SK-N-SH treated with all-trans-retinoic acid at 6 μM for 48 hours (cell line): ENCODE measurements around the gene SNAPC4.

Experiments used
- ATAC-seq: fragments of 200-7000 bp; cut with Tn5 transposase; 3 replicates; pipeline ENCODE4 v1.9.1; 2020; ENCODE audit warnings: mild to moderate bottlenecking, moderate library complexity
- BACH2 ChIP-seq: fragments of 250-450 bp; sonication (Bioruptor Pico); IDR thresholded peaks from 2 replicates; pipeline ENCODE4 v1.9.0; 2021; ENCODE audit warnings: mild to moderate bottlenecking, borderline replicate concordance
- CREB5 ChIP-seq: fragments of 250-450 bp; sonication (Bioruptor Pico); IDR thresholded peaks from 2 replicates; pipeline ENCODE4 v1.5.1; 2020; ENCODE audit warnings: low read depth, mild to moderate bottlenecking, moderate library complexity
- CSDC2 ChIP-seq: fragments of 250-450 bp; sonication (Bioruptor Pico); IDR thresholded peaks from 2 replicates; pipeline ENCODE4 v1.5.0; 2020; ENCODE audit warnings: mild to moderate bottlenecking, moderate library complexity
- CSRNP3 ChIP-seq: fragments of 250-450 bp; sonication (Bioruptor Pico); IDR thresholded peaks from 2 replicates; pipeline ENCODE4 v1.5.1; 2021; ENCODE audit warnings: mild to moderate bottlenecking, moderate library complexity
- ISL1 ChIP-seq: fragments of 250-450 bp; sonication (Bioruptor Pico); IDR thresholded peaks from 2 replicates; pipeline ENCODE4 v2.1.2; 2022; ENCODE audit warnings: mild to moderate bottlenecking, moderate library complexity
- OSR1 ChIP-seq: fragments of 250-450 bp; sonication (Bioruptor Pico); IDR thresholded peaks from 2 replicates; pipeline ENCODE4 v1.8.0; 2022; ENCODE audit warnings: moderate library complexity, mild to moderate bottlenecking, inconsistent platforms
- PATZ1 ChIP-seq: fragments of 250-450 bp; sonication (Bioruptor Pico); IDR thresholded peaks from 2 replicates; pipeline ENCODE4 v1.8.0; 2020; ENCODE audit warnings: mild to moderate bottlenecking, moderate library complexity, borderline replicate concordance
- POU6F1 ChIP-seq: fragments of 250-450 bp; sonication (Bioruptor Pico); IDR thresholded peaks from 2 replicates; pipeline ENCODE4 v1.8.0; 2021; ENCODE audit warnings: low read depth, mild to moderate bottlenecking, moderate library complexity, borderline replicate concordance
- SNAI2 ChIP-seq: fragments of 250-450 bp; sonication (Bioruptor Pico); IDR thresholded peaks from 2 replicates; pipeline ENCODE4 v1.5.0; 2020; ENCODE audit warnings: mild to moderate bottlenecking, moderate library complexity
- TCF4 ChIP-seq: fragments of 250-450 bp; sonication (Bioruptor Pico); IDR thresholded peaks from 2 replicates; pipeline ENCODE4 v1.8.0; 2021; ENCODE audit warnings: mild to moderate bottlenecking, moderate library complexity, borderline replicate concordance
- TSHZ2 ChIP-seq: fragments of 250-450 bp; sonication (Bioruptor Pico); IDR thresholded peaks from 2 replicates; pipeline ENCODE4 v1.5.0; 2020; ENCODE audit warnings: mild to moderate bottlenecking, moderate library complexity
- ZFP30 ChIP-seq: fragments of 450-650 bp; formaldehyde crosslinking; IDR thresholded peaks from 2 replicates; pipeline ENCODE4 v1.5.0; 2022; ENCODE audit warnings: mild to moderate bottlenecking, moderate library complexity
- ZNF565 ChIP-seq: fragments of 450-650 bp; formaldehyde crosslinking; conservative IDR thresholded peaks from 2 replicates; pipeline ENCODE4 v1.5.0; 2020; ENCODE audit warnings: low read depth, mild to moderate bottlenecking, moderate library complexity
- ZNF70 ChIP-seq: fragments of 450-650 bp; formaldehyde crosslinking; IDR thresholded peaks from 2 replicates; pipeline ENCODE4 v1.5.0; 2020; ENCODE audit warnings: mild to moderate bottlenecking, moderate library complexity

SNAPC4 gene

GRCh38 chr9:136400038-136400834, at the start of gene SNAPC4:
TSS of gene SNAPC4 (minus strand) at chr9:136400170. CDS start at chr9:136398428, 1,742 bp downstream.
- TF ChIP-seq CSDC2 (CRISPR knock-in tag) (peak; percentile 42; the same call in 1 of the 2 replicates), ZNF70 (CRISPR knock-in tag) (no peak), POU6F1 (CRISPR knock-in tag) (no peak), TSHZ2 (peak; percentile 20; the same call in 1 of the 2 replicates), CSRNP3 (CRISPR knock-in tag) (no peak)
- peak; percentile 95 for ATAC-seq

GRCh38 chr9:136448655-136449054, 48.7 kb upstream of the SNAPC4 start:
- no peak for ATAC-seq
- TF ChIP-seq ZNF565 (CRISPR knock-in tag), result no peak
- no peak for TF ChIP-seq SNAI2
- no peak for TF ChIP-seq BACH2 (CRISPR knock-in tag)
- TF ChIP-seq CSRNP3 (CRISPR knock-in tag), result no peak

GRCh38 chr9:136447173-136447778, 47.3 kb upstream of the SNAPC4 start:
- TF ChIP-seq SNAI2 (no peak), TSHZ2 (no peak), TCF4 (CRISPR knock-in tag) (no peak), PATZ1 (CRISPR knock-in tag) (no peak), ZNF70 (CRISPR knock-in tag) (no peak), CREB5 (CRISPR knock-in tag) (no peak), ISL1 (CRISPR knock-in tag) (no peak), ZFP30 (CRISPR knock-in tag) (no peak), OSR1 (CRISPR knock-in tag) (no peak)
- no peak for ATAC-seq
